Loucy (cell line): Measurements from ENCODE around the gene FMR1.

Source experiments
- H2AFZ ChIP-seq: fragments of 200-600 bp; sonication (generic); 2 replicates; pipeline ENCODE4 v1.6.0; 2016; ENCODE audit warnings: antibody characterized with exemption, mild to moderate bottlenecking, low read length, moderate library complexity
- H3F3A ChIP-seq: fragments of 200-600 bp; 2 replicates; pipeline ENCODE4 v1.6.0; 2016; ENCODE audit warnings: antibody characterized with exemption, low read depth, mild to moderate bottlenecking
- H3K27me3 ChIP-seq: fragments of 200-600 bp; sonication (generic); 2 replicates; pipeline ENCODE4 v1.6.1; 2014; ENCODE audit warnings: low read length, mild to moderate bottlenecking; ENCODE audit not compliant: insufficient read depth, poor library complexity, severe bottlenecking
- H3K36me3 ChIP-seq: fragments of 200-600 bp; sonication (generic); 2 replicates; pipeline ENCODE4 v1.6.1; 2016; ENCODE audit warnings: low read length; ENCODE audit not compliant: insufficient read depth
- H3K4me1 ChIP-seq: fragments of 200-600 bp; sonication (generic); 2 replicates; pipeline ENCODE4 v1.5.1; 2014; ENCODE audit warnings: low read length, mild to moderate bottlenecking; ENCODE audit not compliant: insufficient read depth, poor library complexity, severe bottlenecking
- H3K4me2 ChIP-seq: fragments of 200-600 bp; sonication (generic); 2 replicates; pipeline ENCODE4 v1.6.0; 2014; ENCODE audit warnings: antibody characterized with exemption, low read length, low read depth, mild to moderate bottlenecking; ENCODE audit not compliant: poor library complexity, severe bottlenecking
- H3K4me3 ChIP-seq: fragments of 200-600 bp; sonication (generic); 2 replicates; pipeline ENCODE4 v1.5.1; 2014; ENCODE audit warnings: low read length, mild to moderate bottlenecking, mixed read lengths; ENCODE audit not compliant: poor library complexity, severe bottlenecking
- H3K79me2 ChIP-seq: fragments of 200-600 bp; sonication (generic); 2 replicates; pipeline ENCODE4 v1.6.1; 2014; ENCODE audit warnings: low read length; ENCODE audit not compliant: insufficient read depth
- H3K9ac ChIP-seq: fragments of 200-600 bp; sonication (generic); 2 replicates; pipeline ENCODE4 v1.6.0; 2014; ENCODE audit warnings: mild to moderate bottlenecking, low read depth, low read length, moderate library complexity; ENCODE audit not compliant: poor library complexity, severe bottlenecking
- H3K9me2 ChIP-seq: fragments of 200-600 bp; sonication (generic); replicated peaks from 2 replicates; pipeline ENCODE4 v1.6.1; 2016; ENCODE audit warnings: low read depth, low read length, mixed read lengths
- H3K9me3 ChIP-seq: fragments of 200-600 bp; sonication (generic); 2 replicates; pipeline ENCODE4 v1.6.1; 2014; ENCODE audit warnings: mild to moderate bottlenecking, antibody characterized with exemption, low read length, low read depth; ENCODE audit not compliant: insufficient read depth
- H4K20me1 ChIP-seq: fragments of 200-600 bp; sonication (generic); 2 replicates; pipeline ENCODE4 v1.6.0; 2014; ENCODE audit warnings: antibody characterized with exemption, low read length, mild to moderate bottlenecking; ENCODE audit not compliant: insufficient read depth, poor library complexity, severe bottlenecking
- CTCF ChIP-seq: fragments of 200-600 bp; sonication (generic); conservative IDR thresholded peaks from 2 replicates; pipeline ENCODE4 v1.5.1; 2014; ENCODE audit warnings: mild to moderate bottlenecking, antibody characterized with exemption, low read length
- EZH2phosphoT487 ChIP-seq: fragments of 200-600 bp; IDR thresholded peaks from 2 replicates; pipeline ENCODE4 v1.6.1; 2018; ENCODE audit warnings: antibody characterized with exemption, mild to moderate bottlenecking, moderate library complexity, borderline replicate concordance

The FMR1 gene

GRCh38 chrX:147945286-147945685 lies 33.6 kb downstream of the FMR1 start:
- no peaks in the 10 kb centered on the region for H3K9me3 ChIP-seq
- H4K20me1 ChIP-seq, result no peaks in the 10 kb centered on the region
- no peaks in the 10 kb centered on the region for H3K4me1 ChIP-seq
- no peak overlapping the region for H2AFZ ChIP-seq
- no peak overlapping the region for H3K4me3 ChIP-seq
- no peak overlapping the region for H3K4me2 ChIP-seq
- H3K79me2 ChIP-seq, result no peaks in the 10 kb centered on the region
- H3K9me2 ChIP-seq, result no peaks in the 10 kb centered on the region
- no peaks in the 10 kb centered on the region for H3F3A ChIP-seq
- TF ChIP-seq CTCF (no peak), EZH2phosphoT487 (no peak)
- no peak overlapping the region for H3K9ac ChIP-seq
- H3K36me3 ChIP-seq, result peaks cover 63% of the 10 kb centered on the region; the same call in 1 of the 2 replicates
- H3K27me3 ChIP-seq, result no peaks in the 10 kb centered on the region

- Histone ChIP-seq H3K4me3 (no peak overlapping the region), H3K9me2 (no peaks in the 10 kb centered on the region), H3K9me3 (no peaks in the 10 kb centered on the region), H3F3A (no peaks in the 10 kb centered on the region), H3K79me2 (no peaks in the 10 kb centered on the region), H3K4me1 (no peaks in the 10 kb centered on the region), H3K4me2 (no peak overlapping the region), H3K9ac (no peak overlapping the region), H2AFZ (no peak overlapping the region), H3K27me3 (no peaks in the 10 kb centered on the region), H3K36me3 (peaks cover 37% of the 10 kb centered on the region; the same call in 1 of the 2 replicates), H4K20me1 (no peaks in the 10 kb centered on the region)
- TF ChIP-seq CTCF (no peak), EZH2phosphoT487 (no peak)
Measured at GRCh38 chrX:147948531-147948930, 36.8 kb downstream of the FMR1 start.

- Histone ChIP-seq H3F3A (no peaks in the 10 kb centered on the region), H3K9me2 (no peaks in the 10 kb centered on the region), H3K36me3 (peaks cover 23% of the 10 kb centered on the region; the same call in 1 of the 2 replicates)
Measured at GRCh38 chrX:147950352-147950751, 38.6 kb downstream of the FMR1 start.

More at GRCh38 chrX:147950352-147950751, 38.6 kb downstream of the FMR1 start:
- Histone ChIP-seq H2AFZ (no peak overlapping the region), H3K9ac (no peak overlapping the region), H3K4me3 (no peak overlapping the region), H3K4me2 (no peak overlapping the region), H3K27me3 (no peaks in the 10 kb centered on the region), H3K4me1 (no peaks in the 10 kb centered on the region), H3K79me2 (no peaks in the 10 kb centered on the region), H4K20me1 (no peaks in the 10 kb centered on the region), H3K9me3 (no peaks in the 10 kb centered on the region)
- no peak for TF ChIP-seq EZH2phosphoT487
- no peak for TF ChIP-seq CTCF
